Esophagus squamous epithelium (tissue), 4 donors: ENCODE data around the gene TCF7. TPM values are rescaled to one million over a fixed set of nuclear protein-coding genes. Genes with fewer than 3 reads are reported as not detected.

Source experiments
- small RNA-seq, 4 donors: library from RNA; depleted of rRNA; stranded (forward); fragments of <200 nt; gene quantifications; one replicate each; pipeline ENCODE3, GENCODE V24; 2016
- total RNA-seq, 4 donors: library from RNA; depleted of rRNA; stranded (reverse); fragments of >200 nt; gene quantifications; one replicate each; pipeline ENCODE4 v1.1.0, GENCODE V29; 2016

TCF7 gene
- total RNA-seq, 4 donors from 2014 or later: 1.9 to 7.6 (median 2.8) TPM

Small RNA genes lying within 50 kb of the gene (small RNA-seq; reads per million reads assigned to genes)
- 0 reads per million in 4 donors for gene AC008608.1

Other genes starting within 250 kb of the TCF7 start
- 10 to 100 TPM; 16.5 to 38.0 (median 22.0) TPM for gene C5orf15, start 146.1 kb upstream of the TCF7 start, total RNA-seq
- 100 to 1,000 TPM; 151 to 220 (median 188) TPM for gene VDAC1, start 109.7 kb upstream of the TCF7 start, total RNA-seq
- 100 to 1,000 TPM; 159 to 260 (median 208) TPM for gene SKP1, start 62.3 kb downstream of the TCF7 start, total RNA-seq
- 100 to 1,000 TPM; 129 to 306 (median 215) TPM for gene PPP2CA, start 111.4 kb downstream of the TCF7 start, total RNA-seq